ENCODE results near the gene ZMYM3.

GRCh38 chrX:71250841-71251240 is 3.1 kb downstream of the ZMYM3 start:
- TF ChIP-seq CTCF (IDR thresholded peaks at IDR 0.05), result no peak
- TF ChIP-seq POLR2A (IDR thresholded peaks at IDR 0.05), result no peak

Measured in ovary (tissue), 3 donors.